ENCODE data around the gene BCL7B.
A peak's percentile ranks its signal among the peaks of the same experiment; 100 is the strongest.
"Not testable (repeated sequence)": the region's sequence is repeated elsewhere in the genome, so short reads cannot be mapped to it uniquely, and the experiment has no call there.

BCL7B gene

GRCh38 chr7:73557397-73558257, at the start of gene BCL7B:
BCL7B (minus strand) TSS chr7:73557690; CDS start chr7:73557578, 112 bp downstream.
- DNase-seq: peak; percentile 82 to 96 (median 90)

- no peak for DNase-seq
These were observed 48.2 kb upstream of the BCL7B start for GRCh38 chr7:73605601-73606220.

- DNase-seq: peak; percentile 74 to 89 (median 85)
These were observed 45.5 kb upstream of the BCL7B start for GRCh38 chr7:73602721-73603651.

GRCh38 chr7:73599916-73600315, 42.4 kb upstream of the BCL7B start:
- DNase-seq: no peak

- DNase-seq: no peak
These were observed 41.8 kb upstream of the BCL7B start for GRCh38 chr7:73599151-73599882.

- no peak for DNase-seq
These were observed 40.7 kb upstream of the BCL7B start for GRCh38 chr7:73597978-73598782.

- no peak for DNase-seq
These were observed 38.9 kb upstream of the BCL7B start for GRCh38 chr7:73596191-73597065.

GRCh38 chr7:73595358-73595757, 37.9 kb upstream of the BCL7B start:
- no peak for DNase-seq

GRCh38 chr7:73593207-73594045, 35.9 kb upstream of the BCL7B start:
- no peak for DNase-seq

- DNase-seq: no peak
These were observed 29.4 kb upstream of the BCL7B start for GRCh38 chr7:73586911-73587310.

- DNase-seq: no peak
These were observed 27.7 kb upstream of the BCL7B start for GRCh38 chr7:73585196-73585595.

GRCh38 chr7:73582664-73583202, 25.2 kb upstream of the BCL7B start:
- no peak for DNase-seq

GRCh38 chr7:73581006-73581405, 23.5 kb upstream of the BCL7B start:
- DNase-seq: not testable (repeated sequence)

GRCh38 chr7:73578342-73579128, 21.0 kb upstream of the BCL7B start, which contains the start of gene TBL2:
TBL2 (minus strand) TSS chr7:73578579; CDS start chr7:73578549, 30 bp downstream.
- DNase-seq: peak; percentile 99 to 100 (median 100)

GRCh38 chr7:73577627-73578341, 20.3 kb upstream of the BCL7B start:
- no peak for DNase-seq

GRCh38 chr7:73573791-73574190, 16.3 kb upstream of the BCL7B start:
- no peak for DNase-seq

- DNase-seq: no peak
These were observed 15.8 kb upstream of the BCL7B start for GRCh38 chr7:73573276-73573675.

Data from suppressor macrophage treated with lipopolysaccharide for 1 hour (primary cell).